Measurements from ENCODE around the gene ADRB1.

The ADRB1 gene

DNA sequence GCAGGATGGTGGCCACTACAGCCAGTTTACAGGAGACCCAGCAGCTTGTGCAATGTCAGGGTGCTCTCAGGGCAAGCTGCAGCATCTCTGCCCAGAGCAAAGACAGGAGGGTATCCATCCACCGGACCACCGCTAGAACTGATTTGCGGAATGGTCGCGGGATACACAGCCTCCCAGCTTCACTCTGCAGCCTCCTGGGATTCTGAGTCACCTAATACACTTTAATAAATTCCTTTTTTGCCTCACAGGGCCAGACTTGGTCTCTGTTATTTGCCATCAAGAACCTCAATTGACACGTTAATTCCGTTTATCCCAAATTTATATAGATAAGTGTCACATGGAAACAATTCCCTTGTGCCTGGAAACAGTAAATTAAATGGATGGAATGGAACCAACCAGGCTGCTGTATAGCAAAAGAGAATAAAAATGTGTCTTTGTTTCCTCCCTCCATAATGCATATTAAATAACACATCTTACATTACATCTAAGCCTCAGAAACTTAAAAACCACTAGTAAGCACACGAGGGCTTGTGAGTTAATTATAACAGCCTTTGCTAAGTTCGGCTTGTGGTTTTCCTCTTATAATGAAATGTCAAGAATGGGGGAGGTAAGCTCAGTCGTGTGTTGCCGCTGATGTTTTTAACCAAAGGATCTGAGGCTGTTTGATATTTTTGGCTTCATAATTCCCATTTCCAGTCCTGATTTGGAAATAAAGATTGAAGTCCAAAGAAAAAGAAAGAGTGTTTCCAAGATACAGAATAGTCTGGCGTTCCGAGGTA lies 52.1 kb downstream of the ADRB1 start:
- no peak for DNase-seq

Measured in NCI-H1694 treated with DMSO at 0.1 percent for 48 hours (cell line).